ENCODE data around the gene CDC34. TPM values are rescaled to one million over a fixed set of nuclear protein-coding genes. Genes with fewer than 3 reads are reported as not detected.

Gene CDC34, protein sequence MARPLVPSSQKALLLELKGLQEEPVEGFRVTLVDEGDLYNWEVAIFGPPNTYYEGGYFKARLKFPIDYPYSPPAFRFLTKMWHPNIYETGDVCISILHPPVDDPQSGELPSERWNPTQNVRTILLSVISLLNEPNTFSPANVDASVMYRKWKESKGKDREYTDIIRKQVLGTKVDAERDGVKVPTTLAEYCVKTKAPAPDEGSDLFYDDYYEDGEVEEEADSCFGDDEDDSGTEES
- 46.3 and 76.3 TPM in 2 replicates for total RNA-seq (2014; rRNA removed; shearing (Covaris generic); ENCODE audit: low replicate concordance)

DNA sequence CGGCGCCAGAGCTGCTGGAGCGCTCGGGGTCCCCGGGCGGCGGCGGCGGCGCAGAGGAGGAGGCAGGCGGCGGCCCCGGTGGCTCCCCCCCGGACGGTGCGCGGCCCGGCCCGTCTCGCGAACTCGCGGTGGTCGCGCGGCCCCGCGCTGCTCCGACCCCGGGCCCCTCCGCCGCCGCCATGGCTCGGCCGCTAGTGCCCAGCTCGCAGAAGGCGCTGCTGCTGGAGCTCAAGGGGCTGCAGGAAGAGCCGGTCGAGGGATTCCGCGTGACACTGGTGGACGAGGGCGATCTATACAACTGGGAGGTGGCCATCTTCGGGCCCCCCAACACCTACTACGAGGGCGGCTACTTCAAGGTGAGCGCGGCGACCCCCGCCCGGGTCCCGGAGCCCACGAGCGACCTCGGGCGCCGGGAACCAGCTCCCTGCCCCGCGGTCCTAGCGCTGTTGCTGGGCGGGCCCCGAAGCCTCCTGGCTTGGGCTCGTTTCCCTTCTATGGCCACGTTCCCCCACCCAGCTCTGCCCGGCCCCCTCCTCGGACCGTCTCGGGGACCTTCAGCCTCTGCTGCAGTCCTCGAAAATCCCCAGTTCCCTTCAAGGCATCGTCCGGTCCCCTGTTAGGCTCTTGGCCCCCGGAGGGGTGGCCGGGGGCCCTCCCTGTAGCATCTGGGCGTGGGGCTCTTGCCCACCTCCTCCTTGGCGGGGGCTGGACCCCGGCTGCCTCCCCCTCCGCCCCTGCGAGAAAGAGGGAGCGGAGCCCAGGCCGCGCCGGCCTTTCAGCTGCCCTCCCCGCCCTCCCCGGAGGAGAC lies at the start of gene CDC34:
Gene CDC34, plus strand, starts transcription at position 8 of the 808 bp plus-strand sequence. Its CDS starts 172 bp downstream, at position 180.
- Histone ChIP-seq H3K27me3 (no peaks in the 10 kb centered on the region), H3K4me3 (peak within 1 kb of the TSS; percentile 73)
- no peak for DNase-seq

DNA sequence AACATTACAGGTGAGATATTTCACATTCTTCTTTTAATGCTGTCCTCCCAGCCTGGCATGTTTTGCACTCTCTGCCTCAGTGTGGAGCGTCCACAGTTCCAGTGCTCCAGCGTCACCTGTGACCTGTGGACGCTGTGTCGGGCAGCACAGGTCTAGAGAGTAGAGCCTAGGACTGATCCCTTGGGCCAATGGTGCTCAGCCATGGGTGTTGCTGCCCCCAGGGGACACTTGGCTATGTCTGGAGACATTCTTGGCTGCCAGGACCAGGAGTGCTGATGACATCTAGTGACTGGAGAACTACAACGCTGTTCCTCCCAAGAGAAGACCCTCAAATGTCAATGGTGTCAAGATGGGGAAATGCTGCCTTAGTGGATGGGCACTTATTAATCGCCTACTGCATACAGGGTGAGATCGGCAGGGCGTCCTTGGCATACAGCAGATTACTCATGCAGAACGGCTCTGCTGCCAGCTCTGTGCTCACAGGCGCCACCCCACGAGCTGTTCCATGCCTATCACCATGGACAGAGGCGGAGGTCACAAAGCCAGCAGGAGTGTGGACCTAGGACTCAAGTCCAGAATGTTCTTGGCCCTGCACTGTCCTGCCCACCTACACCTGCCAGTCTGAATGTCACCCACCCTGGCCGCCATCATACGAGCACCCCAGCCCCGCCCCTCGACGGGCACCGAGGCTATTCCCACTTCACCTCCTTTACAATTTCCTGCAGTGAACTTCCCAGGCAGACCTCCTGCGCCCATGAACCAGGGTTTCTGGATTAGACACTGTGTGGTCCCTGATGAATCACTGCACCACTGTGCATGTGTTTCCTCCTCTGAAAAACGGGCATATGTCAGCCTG lies 49.1 kb upstream of the CDC34 start:
- Histone ChIP-seq H3K4me3 (no peak overlapping the region), H3K27me3 (no peaks in the 10 kb centered on the region), H3K9me3 (no peaks in the 10 kb centered on the region), H3K36me3 (no peaks in the 10 kb centered on the region)
- DNase-seq = peak; percentile 33

More for the DNA sequence above, at the start of gene CDC34:
- H3K36me3 ChIP-seq = no peaks in the 10 kb centered on the region
- no peaks in the 10 kb centered on the region for H3K9me3 ChIP-seq

DNA sequence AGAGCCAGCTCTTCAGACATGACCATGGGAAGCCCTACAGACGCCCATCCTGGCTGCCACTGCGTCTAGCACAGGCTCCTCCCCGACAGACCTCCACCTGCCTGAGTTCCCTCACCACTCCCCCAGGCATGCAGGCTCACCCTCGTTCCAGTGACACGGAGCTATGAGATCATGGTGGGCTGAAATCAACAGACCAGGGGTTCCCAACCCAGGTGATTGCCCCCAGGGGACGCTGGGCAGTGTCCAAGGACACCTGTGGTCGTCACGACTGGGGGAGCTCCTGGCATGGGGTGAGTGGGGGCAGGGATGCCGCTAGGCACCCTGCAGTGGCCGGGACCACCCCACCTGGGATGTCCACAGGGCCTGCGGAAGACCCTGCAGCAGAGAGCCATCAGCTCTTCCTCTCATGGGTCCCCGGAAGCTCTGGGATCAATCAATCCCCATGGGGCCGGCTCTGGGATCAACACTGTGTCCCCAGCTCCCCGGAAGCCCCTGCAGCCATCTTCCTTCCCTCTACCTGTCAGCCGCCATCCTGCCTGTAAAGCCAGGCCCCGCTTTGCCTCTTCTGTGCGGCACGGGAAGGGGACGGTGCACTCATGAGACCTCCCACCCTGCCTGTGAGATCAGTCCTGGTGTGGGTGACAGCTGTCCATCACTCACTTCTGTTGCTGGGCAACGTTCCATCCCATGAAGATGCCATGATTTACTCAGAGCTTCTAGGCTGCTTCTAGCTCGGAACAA lies 48.1 kb upstream of the CDC34 start:
- Histone ChIP-seq H3K4me3 (no peak overlapping the region), H3K9me3 (no peaks in the 10 kb centered on the region), H3K36me3 (no peaks in the 10 kb centered on the region), H3K27me3 (no peaks in the 10 kb centered on the region)
- DNase-seq = no peak

DNA sequence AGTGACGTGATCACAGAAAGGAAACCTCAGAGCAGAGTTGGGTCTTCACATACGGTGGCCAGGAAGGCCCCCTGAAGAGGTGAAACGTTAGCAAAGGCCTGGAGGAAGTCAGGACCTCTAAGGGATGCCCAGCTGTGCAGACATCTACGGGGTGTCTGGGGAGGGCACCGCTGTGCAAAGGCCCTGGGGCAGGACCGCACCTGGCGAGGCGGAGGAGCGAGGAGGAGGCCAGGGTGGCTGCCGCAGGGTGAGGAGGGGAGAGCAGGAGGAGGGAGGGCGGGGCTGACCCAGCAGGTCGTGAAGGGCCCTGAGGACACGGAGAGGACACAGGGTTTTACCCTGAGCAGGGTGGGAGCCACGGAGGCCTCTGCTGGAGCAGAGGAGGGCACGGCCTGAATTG lies 47.1 kb upstream of the CDC34 start:
- no peak for DNase-seq

DNA sequence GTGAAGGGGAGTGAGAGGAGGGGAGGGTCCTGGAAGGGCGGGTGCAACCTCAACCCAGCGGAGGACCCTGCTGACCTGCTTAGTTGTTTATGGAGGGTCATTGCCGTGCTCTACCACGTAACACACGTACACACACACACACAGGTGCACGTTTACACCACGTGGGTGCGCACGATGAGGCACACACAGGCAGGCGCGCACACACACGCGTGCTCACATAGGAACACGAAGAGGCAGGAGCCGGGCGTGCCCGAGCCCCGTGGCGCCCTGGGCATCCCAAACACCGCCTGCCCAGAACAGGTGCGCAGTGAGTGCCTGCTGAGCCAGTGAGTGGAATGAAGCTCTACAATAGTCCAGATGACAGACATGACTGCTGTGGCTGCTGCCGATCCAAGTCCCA lies 46.5 kb upstream of the CDC34 start:
- H3K27me3 ChIP-seq = no peaks in the 10 kb centered on the region
- DNase-seq = no peak
- no peaks in the 10 kb centered on the region for H3K9me3 ChIP-seq
- no peaks in the 10 kb centered on the region for H3K36me3 ChIP-seq
- H3K4me3 ChIP-seq = no peak overlapping the region

More for the DNA sequence above, 47.1 kb upstream of the CDC34 start:
- Histone ChIP-seq H3K9me3 (no peaks in the 10 kb centered on the region), H3K36me3 (no peaks in the 10 kb centered on the region), H3K4me3 (no peak overlapping the region), H3K27me3 (no peaks in the 10 kb centered on the region)

DNA sequence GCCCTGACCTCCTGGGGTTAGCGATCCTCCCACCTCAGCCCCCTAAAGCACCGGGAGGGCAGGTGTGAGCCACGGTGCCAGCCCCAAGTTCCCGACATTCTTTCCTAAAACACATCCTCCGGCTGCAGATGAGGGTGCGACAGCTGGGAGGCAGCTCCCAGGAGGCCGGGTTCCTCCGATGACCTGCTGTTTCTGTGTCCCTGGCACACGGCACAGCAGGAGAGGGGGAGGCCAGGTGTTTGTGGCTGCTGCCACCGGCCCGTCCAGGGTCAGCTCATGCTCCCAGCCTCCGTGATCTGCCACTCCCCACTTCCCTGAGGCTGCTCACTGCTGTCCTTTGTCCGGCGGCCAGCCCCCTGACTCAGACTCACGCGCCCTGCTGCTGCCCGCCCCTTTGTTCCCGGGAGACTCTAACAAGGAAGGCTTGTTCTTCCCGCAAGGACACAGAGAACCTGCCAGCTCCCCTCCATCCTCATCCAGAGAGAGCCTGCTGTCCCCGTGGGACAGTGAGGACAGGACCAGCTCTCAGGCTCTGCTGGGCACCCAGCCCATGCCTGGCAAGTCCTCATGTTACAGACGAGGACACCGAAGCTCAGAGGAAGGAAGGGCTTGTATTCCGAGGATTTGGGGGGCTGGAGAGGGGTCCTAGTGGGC lies 45.9 kb upstream of the CDC34 start:
- peak; percentile 46 for DNase-seq
- Histone ChIP-seq H3K4me3 (no peak overlapping the region), H3K36me3 (no peaks in the 10 kb centered on the region), H3K9me3 (no peaks in the 10 kb centered on the region), H3K27me3 (no peaks in the 10 kb centered on the region)

DNA sequence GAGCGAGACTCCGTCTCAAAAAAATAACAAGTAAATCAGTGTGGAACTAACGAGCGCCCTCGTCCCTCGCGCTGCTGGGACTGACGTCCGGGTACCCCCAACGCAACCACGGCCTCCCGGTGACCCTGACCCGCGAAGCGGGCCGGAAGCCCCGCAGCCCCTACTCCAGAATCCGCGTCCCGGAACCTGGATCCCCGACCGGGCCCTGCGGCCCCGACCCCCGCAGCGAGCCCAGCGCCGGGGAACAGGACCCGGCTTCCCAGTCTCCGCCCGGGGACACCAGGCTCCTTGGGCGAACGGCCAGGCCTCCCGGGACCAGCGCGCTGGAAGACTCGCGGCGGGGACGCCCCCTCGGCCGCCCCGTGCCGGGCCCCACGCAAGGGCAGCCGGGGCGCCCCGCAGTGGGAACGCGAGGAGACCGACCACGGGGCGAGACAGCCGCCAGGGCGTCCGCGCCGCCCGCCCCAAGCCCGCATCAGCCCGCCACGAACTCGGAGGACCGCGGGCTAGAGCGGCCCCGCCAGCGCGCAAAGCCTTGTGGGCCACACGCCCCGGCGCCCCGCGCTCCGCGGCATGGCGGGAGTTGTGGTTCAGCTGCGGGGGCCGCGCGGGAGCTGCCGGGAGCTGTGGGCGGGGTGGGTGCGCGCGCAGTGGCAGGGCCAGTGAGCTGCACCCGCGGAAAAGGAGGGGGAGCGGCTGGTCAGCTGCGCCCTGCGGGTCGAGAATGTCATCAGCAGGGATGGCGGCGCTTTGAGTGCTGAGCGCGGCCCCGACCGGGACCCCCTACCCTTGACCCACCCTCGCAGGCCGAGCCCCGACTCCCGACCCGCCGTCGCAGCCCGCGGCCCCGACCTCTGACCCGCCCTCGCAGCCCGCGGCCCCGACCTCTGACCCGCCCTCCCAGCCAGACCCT lies 42.8 kb upstream of the CDC34 start:
- no peaks in the 10 kb centered on the region for H3K36me3 ChIP-seq
- H3K4me3 ChIP-seq = peak overlapping the region; percentile 71
- no peaks in the 10 kb centered on the region for H3K9me3 ChIP-seq
- H3K27me3 ChIP-seq = no peaks in the 10 kb centered on the region
- DNase-seq = peak; percentile 94

DNA sequence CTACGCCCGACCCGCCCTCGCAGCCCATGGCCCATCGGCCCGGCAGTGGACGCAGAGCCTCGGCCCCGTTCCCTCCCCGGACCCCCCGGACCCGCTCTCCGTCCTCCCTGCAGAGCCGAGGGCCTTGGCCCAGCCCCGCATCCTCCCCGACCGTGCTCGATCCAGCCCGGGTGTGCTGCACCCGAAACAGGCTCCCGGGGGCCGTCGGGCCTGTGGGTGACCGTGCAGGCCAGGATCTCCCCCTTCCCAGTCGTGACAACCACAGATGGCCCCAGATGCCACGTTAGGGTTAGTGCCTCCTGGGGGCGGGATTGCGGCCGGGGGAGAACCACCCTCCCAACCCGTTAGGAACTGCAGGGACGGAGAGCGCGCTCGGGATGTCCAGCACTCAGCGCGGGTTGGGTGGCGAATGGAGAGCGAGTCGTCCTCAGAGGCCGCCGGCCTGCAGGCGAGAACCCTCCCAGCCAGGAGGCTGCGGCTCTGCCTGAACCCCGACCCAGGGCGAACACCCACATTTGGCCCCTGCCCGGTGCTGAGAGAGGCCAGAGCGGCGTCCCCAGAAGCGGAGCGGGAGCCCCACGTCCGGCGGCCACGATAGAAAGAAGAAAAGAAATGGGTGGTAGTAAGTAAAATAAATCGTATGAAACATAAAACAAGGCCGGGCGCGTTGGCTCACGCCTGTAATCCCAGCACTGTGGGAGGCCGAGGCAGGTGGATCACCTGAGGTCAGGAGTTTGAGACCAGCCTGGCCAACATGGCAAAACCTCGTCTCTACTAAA lies 42.0 kb upstream of the CDC34 start:
- peak overlapping the region; percentile 71 for H3K4me3 ChIP-seq
- H3K27me3 ChIP-seq = no peaks in the 10 kb centered on the region
- no peaks in the 10 kb centered on the region for H3K9me3 ChIP-seq
- DNase-seq = peak; percentile 38
- H3K36me3 ChIP-seq = no peaks in the 10 kb centered on the region

DNA sequence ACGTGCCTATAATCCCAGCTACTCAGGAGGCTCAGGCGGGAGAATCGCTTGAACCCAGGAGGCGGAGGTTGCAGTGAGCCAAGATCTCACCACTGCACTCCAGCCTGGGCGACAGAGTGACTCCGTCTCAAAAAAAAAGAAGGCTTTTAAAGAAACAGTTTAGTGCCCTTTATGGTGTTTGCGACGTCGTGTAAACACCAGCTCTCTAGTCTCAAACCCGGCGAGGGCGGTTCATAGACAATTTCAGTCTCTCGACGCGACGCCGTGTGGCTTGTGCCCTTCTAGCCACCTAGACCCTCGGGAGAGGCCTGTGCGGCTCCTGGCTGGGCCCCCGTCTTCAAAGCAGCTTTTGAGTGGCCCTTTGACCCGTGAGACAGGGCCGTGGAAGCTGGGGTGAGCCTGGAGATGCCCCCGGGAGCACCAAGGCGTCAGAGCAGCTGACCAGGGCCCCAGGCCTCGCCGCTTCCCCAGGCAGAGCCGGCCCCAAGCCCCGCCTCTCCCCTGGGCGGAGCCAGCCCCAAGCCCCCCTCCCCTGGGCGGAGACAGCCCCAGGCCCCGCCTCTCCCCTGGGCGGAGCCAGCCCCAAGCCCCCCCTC lies 40.3 kb upstream of the CDC34 start:
- Histone ChIP-seq H3K4me3 (no peak overlapping the region), H3K27me3 (no peaks in the 10 kb centered on the region)
- DNase-seq = no peak

DNA sequence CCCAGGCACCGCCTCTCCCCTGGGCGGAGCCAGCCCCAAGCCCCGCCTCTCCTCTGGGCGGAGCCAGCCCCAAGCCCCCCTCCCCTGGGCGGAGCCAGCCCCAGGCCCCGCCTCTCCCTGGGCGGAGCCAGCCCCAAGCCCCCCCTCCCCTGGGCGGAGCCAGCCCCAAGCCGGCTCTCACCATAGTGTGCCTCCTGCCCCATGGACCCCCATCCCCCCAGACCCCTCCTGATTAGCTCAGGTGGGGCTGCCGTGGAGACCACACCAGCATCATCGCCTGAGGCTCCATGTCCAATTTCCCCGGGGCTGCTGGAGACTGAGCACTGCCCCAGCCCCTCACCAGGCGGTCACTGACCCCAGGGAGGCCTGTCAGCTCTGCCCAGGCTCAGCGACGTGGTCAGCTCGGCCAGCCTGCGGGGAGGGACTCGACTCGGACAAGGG lies 39.4 kb upstream of the CDC34 start:
- no peak for DNase-seq

More for the DNA sequence above, 40.3 kb upstream of the CDC34 start:
- Histone ChIP-seq H3K36me3 (no peaks in the 10 kb centered on the region), H3K9me3 (no peaks in the 10 kb centered on the region)

DNA sequence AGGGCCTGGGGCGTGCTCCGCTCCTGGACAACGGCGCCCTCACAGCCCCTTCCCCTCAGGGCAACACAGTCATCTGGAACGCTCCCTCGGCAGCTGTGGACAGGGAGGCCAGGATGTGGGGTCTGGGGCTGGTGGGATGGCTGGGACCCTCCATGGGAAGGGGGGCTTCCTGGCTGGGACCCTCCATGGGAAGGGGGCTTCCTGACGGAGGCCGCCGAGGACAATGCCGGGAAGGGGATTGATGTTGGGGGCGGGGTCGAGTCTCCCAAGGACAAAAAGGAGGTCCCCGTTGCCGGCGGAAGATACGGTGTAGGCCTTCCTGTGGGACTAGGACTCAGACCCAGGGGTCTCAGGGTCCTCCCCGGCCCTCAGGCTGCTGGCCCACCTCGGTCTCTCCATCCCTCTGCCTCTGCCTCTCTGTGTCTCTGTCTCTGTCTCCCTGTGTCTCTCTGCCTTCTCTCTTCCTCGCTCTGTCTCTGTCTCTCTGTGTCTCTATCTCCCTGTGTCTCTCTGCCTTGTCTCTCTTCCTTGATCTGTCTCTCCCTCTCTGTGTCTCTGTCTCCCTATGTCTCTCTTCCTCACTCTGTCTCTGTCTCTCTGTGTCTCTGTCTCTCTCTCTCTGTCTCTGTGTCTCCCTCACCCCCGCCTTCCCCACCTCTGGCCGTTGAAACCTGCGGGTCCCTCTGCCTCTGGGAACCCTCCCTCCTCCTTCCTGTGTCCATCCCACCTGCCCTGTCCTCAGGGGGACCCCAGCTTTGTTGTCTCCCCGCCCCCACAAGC lies 38.0 kb upstream of the CDC34 start:
- Histone ChIP-seq H3K36me3 (no peaks in the 10 kb centered on the region), H3K9me3 (no peaks in the 10 kb centered on the region), H3K27me3 (no peaks in the 10 kb centered on the region), H3K4me3 (no peak overlapping the region)
- DNase-seq = no peak

More for the DNA sequence above, 39.4 kb upstream of the CDC34 start:
- no peaks in the 10 kb centered on the region for H3K36me3 ChIP-seq
- no peak overlapping the region for H3K4me3 ChIP-seq
- no peaks in the 10 kb centered on the region for H3K27me3 ChIP-seq
- no peaks in the 10 kb centered on the region for H3K9me3 ChIP-seq

DNA sequence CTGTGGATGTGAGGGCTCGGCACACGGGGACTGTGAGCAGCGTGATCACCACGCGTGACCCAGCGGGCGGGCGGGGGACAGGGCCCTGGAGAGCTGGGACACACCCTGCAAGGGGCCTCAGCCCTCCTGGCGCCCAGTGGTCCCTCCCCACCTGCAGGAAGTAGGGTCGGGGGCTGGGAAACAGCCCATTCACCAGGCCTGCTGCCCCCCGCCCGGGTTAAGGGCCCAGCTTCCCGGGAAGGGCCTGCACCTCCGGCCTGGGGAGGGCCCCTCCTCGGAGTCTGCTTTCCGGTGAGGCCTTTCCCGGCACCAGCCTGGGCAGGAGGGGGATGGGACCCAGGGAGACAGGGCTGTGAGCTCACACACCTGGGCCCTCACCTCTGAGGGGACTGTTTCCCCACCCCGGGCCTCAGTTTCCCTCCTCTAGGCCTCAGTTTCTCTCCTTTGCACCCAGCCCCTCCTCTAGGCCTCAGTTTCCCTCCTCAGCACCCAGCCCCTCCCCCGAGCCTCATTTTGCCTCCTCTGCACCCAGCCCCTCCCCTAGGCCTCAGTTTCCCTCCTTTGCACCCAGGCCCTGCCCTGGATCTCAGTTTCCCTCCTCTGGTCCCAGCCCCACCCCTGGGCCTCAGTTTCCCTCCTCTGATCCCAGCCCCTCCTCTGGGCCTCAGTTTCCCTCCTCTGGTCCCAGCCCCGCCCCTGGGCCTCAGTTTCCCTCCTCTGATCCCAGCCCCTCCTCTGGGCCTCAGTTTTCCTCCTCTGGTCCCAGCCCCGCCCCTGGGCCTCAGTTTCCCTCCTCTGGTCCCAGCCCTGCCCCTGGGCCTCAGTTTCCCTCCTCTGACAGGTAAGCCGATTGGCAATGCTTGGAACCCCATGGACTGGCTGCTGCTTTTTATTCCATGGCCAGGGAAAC lies 37.1 kb upstream of the CDC34 start:
- DNase-seq = no peak
- Histone ChIP-seq H3K9me3 (no peaks in the 10 kb centered on the region), H3K27me3 (no peaks in the 10 kb centered on the region), H3K36me3 (no peaks in the 10 kb centered on the region), H3K4me3 (no peak overlapping the region)

DNA sequence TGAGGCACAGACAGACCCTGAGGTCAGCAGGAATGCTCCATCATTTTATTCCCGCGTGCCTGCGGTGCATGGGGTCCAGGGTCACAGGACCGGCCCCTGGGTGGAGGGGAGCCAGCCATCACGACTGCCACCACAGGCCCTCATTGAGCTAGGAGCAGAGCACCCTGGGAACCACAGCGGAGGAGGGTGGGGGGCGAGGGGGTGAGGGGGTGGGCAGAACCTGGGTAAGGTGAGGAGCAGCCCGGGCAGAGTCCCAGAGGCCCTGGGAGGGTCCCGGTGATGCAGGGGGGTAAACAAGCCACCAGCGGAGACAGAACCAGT lies 36.5 kb upstream of the CDC34 start:
- H3K27me3 ChIP-seq = no peaks in the 10 kb centered on the region
- no peak overlapping the region for H3K4me3 ChIP-seq
- DNase-seq = no peak
- no peaks in the 10 kb centered on the region for H3K36me3 ChIP-seq
- no peaks in the 10 kb centered on the region for H3K9me3 ChIP-seq
